NT2/D1 (cell line): Measurements from ENCODE around the gene ZNF277.

Experiments used
- SUZ12 ChIP-seq: IDR thresholded peaks from 2 replicates; pipeline ENCODE4 v1.6.1; 2011; ENCODE audit not compliant: insufficient read length, insufficient read depth; ENCODE audit errors: extremely low read depth
- YY1 ChIP-seq: IDR thresholded peaks from 2 replicates; pipeline ENCODE4 v1.6.1; 2011; ENCODE audit not compliant: insufficient read length, insufficient read depth

DNA sequence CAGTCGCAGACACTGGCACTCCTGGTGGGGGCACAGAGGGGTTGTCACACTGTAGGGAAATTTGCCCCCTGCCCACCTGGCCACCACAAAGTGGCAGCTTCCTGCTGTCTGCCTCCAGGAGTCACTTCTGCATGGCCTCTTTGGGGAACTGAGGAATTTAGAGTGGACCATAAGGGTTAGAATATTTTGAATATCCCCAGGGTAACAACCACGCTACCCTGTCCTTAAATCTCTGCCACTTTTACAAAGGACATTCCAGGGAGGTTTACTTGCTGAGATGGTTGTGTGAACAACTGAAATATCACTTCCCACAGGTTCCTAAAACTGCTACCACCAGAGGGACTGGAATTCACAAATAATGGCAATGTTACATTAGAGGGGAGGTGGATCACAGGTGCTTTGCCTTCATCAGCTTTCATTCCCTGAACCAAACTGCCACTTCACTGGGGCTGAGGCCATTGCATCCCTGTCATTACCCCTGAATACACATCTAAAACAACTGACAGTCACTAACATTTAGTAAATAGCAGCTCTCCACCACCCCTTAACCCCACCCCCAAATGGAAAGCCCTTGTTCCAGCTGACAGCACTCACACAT, 155.7 kb downstream of the ZNF277 start:
- TF ChIP-seq SUZ12, result no peak
- no peak for TF ChIP-seq YY1
